ENCODE data around the gene HNMT.

DNA sequence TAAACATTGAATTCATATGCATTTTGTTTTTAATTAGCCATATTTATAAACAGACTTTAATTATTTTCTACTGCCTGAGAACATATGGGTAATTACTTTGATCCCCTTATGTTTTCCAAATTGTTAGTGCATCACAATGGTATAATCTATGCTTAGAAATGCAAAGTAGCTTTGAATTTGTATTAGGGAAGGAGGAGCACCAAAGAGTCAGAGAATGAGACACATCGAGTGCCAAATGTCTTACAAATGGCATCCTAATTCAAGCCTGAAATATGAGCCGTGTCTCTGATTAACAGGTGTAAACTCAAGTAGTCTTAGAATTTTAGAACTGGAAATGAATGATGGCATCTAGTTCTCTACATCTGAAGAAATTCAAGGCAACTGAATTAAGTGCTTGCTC is 8.7 kb upstream of the HNMT start:
- TF ChIP-seq, protein P1, sequence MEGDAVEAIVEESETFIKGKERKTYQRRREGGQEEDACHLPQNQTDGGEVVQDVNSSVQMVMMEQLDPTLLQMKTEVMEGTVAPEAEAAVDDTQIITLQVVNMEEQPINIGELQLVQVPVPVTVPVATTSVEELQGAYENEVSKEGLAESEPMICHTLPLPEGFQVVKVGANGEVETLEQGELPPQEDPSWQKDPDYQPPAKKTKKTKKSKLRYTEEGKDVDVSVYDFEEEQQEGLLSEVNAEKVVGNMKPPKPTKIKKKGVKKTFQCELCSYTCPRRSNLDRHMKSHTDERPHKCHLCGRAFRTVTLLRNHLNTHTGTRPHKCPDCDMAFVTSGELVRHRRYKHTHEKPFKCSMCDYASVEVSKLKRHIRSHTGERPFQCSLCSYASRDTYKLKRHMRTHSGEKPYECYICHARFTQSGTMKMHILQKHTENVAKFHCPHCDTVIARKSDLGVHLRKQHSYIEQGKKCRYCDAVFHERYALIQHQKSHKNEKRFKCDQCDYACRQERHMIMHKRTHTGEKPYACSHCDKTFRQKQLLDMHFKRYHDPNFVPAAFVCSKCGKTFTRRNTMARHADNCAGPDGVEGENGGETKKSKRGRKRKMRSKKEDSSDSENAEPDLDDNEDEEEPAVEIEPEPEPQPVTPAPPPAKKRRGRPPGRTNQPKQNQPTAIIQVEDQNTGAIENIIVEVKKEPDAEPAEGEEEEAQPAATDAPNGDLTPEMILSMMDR (conservative IDR thresholded peaks at IDR 0.05), result no peak
- no peak for TF ChIP-seq ZFX (IDR thresholded peaks at IDR 0.05)
